Measurements from ENCODE around the gene DALRD3.

Gene DALRD3, protein sequence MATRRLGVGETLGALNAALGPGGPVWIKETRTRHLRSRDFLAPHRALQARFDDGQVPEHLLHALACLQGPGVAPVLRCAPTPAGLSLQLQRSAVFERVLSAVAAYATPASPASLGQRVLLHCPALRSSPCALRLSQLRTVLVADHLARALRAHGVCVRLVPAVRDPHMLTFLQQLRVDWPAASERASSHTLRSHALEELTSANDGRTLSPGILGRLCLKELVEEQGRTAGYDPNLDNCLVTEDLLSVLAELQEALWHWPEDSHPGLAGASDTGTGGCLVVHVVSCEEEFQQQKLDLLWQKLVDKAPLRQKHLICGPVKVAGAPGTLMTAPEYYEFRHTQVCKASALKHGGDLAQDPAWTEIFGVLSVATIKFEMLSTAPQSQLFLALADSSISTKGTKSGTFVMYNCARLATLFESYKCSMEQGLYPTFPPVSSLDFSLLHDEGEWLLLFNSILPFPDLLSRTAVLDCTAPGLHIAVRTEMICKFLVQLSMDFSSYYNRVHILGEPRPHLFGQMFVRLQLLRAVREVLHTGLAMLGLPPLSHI
- long read RNA-seq, transcript DALRD3-202 (12 exons, 1,739 nt): major isoform, 195 of 471 reads
- long read RNA-seq, transcript DALRD3-206 (12 exons, 1,706 nt): minor isoform, 114 of 471 reads
- long read RNA-seq, partial matches to known transcripts: 85 of 471 reads
- long read RNA-seq, other reads (novel, unspliced or antisense): 76 of 471 reads

GRCh38 chr3:49017971-49018706 is at the start of gene DALRD3:
Gene DALRD3 (minus strand): TSS chr3:49018580. CDS start chr3:49018564, 16 bp downstream.
- TF ChIP-seq GABPA (IDR thresholded peaks at IDR 0.05; ENCODE audit: low read depth): peak; percentile 78
- TF ChIP-seq REST (IDR thresholded peaks at IDR 0.05; ENCODE audit: insufficient replicate concordance, low read depth): no peak
- peak; percentile 83; the same call in 1 of the 2 replicates for TF ChIP-seq POLR2AphosphoS5 (IDR thresholded peaks at IDR 0.05; ENCODE audit: low read depth)
- TF ChIP-seq, protein P1, sequence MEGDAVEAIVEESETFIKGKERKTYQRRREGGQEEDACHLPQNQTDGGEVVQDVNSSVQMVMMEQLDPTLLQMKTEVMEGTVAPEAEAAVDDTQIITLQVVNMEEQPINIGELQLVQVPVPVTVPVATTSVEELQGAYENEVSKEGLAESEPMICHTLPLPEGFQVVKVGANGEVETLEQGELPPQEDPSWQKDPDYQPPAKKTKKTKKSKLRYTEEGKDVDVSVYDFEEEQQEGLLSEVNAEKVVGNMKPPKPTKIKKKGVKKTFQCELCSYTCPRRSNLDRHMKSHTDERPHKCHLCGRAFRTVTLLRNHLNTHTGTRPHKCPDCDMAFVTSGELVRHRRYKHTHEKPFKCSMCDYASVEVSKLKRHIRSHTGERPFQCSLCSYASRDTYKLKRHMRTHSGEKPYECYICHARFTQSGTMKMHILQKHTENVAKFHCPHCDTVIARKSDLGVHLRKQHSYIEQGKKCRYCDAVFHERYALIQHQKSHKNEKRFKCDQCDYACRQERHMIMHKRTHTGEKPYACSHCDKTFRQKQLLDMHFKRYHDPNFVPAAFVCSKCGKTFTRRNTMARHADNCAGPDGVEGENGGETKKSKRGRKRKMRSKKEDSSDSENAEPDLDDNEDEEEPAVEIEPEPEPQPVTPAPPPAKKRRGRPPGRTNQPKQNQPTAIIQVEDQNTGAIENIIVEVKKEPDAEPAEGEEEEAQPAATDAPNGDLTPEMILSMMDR (IDR thresholded peaks at IDR 0.05; ENCODE audit: insufficient read depth, low read length): no peak
- TF ChIP-seq SPI1 (IDR thresholded peaks at IDR 0.05; ENCODE audit: borderline replicate concordance, low read depth): no peak
- H3K4me3 ChIP-seq (replicated peaks; ENCODE audit: insufficient read depth, low read length): peak within 1 kb of the TSS; percentile 80
- no peaks in the 10 kb centered on the region for H3K27me3 ChIP-seq (ENCODE audit: insufficient read depth, poor library complexity, severe bottlenecking)
- peak; percentile 82 to 84 for DNase-seq (ENCODE audit: low read depth in 1 of 2, low spot score in 1 of 2)
- peak within 1 kb of the TSS; percentile 99 for H3K27ac ChIP-seq (replicated peaks)

- TF ChIP-seq GABPA (IDR thresholded peaks at IDR 0.05; ENCODE audit: low read depth) (no peak), SPI1 (IDR thresholded peaks at IDR 0.05; ENCODE audit: borderline replicate concordance, low read depth) (no peak), REST (IDR thresholded peaks at IDR 0.05; ENCODE audit: insufficient replicate concordance, low read depth) (no peak), POLR2AphosphoS5 (IDR thresholded peaks at IDR 0.05; ENCODE audit: low read depth) (no peak)
- TF ChIP-seq, protein P1 (IDR thresholded peaks at IDR 0.05; ENCODE audit: insufficient read depth, low read length): no peak
- Histone ChIP-seq H3K4me3 (replicated peaks; ENCODE audit: insufficient read depth, low read length) (no peak overlapping the region), H3K27me3 (ENCODE audit: insufficient read depth, poor library complexity, severe bottlenecking) (no peaks in the 10 kb centered on the region), H3K27ac (replicated peaks) (no peak overlapping the region)
- no peak for DNase-seq (ENCODE audit: low read depth in 1 of 2, low spot score in 1 of 2)
Observed at GRCh38 chr3:49058011-49058410, 39.6 kb upstream of the DALRD3 start.

GRCh38 chr3:49057268-49057667 is 38.9 kb upstream of the DALRD3 start:
- DNase-seq (ENCODE audit: low read depth in 1 of 2, low spot score in 1 of 2): no peak
- H3K4me3 ChIP-seq (replicated peaks; ENCODE audit: insufficient read depth, low read length): no peak overlapping the region
- no peak overlapping the region for H3K27ac ChIP-seq (replicated peaks)
- H3K27me3 ChIP-seq (ENCODE audit: insufficient read depth, poor library complexity, severe bottlenecking): no peaks in the 10 kb centered on the region
- no peak for TF ChIP-seq GABPA (IDR thresholded peaks at IDR 0.05; ENCODE audit: low read depth)
- TF ChIP-seq, protein P1 (IDR thresholded peaks at IDR 0.05; ENCODE audit: insufficient read depth, low read length): no peak
- TF ChIP-seq SPI1 (IDR thresholded peaks at IDR 0.05; ENCODE audit: borderline replicate concordance, low read depth): no peak
- no peak for TF ChIP-seq REST (IDR thresholded peaks at IDR 0.05; ENCODE audit: insufficient replicate concordance, low read depth)
- TF ChIP-seq POLR2AphosphoS5 (IDR thresholded peaks at IDR 0.05; ENCODE audit: low read depth): no peak
